K562 (cell line): ENCODE data around the gene IMPG2. TPM values are rescaled to one million over a fixed set of nuclear protein-coding genes. Genes with fewer than 3 reads are reported as not detected.

Source experiments
- ATAC-seq: fragments of 200-7000 bp; cut with Tn5 transposase; 3 replicates; pipeline ENCODE4 v1.9.1; 2020; ENCODE audit warnings: moderate library complexity
- BruUV-seq: library from RNA; stranded (reverse); fragments of 400-500 nt; replicated peaks from 2 replicates; lab custom pipeline; 2021; lab: Mats Ljungman, UMichigan
- CTCF ChIA-PET: fragments of 300-600 bp; formaldehyde crosslinking; extraction: SDS; loops from one replicate; lab custom pipeline; 2021; ENCODE audit warnings: low intra/inter-chr PET ratio; lab: Yijun Ruan, JAX
- POLR2A ChIA-PET: fragments of 300-600, 350-650 bp; sonication (Branson Sonifier 250); formaldehyde crosslinking; extraction: SDS; loops from one replicate; lab custom pipeline; 2021; ENCODE audit warnings: antibody characterized with exemption, inconsistent platforms; lab: Yijun Ruan, JAX
- DNase-seq, 4 experiments: peaks; one replicate each; pipeline versions ENCODE4 v3.0.0 to v3.0.0-alpha.2; 2011 to 2018; ENCODE audit warnings: low spot score in 3 of 4, mixed read lengths in 3 of 4; ENCODE audit errors: extremely low read depth in 1 of 4
- FAIRE-seq: peaks from 2 replicates; lab custom pipeline; 2011; peaks lifted over from hg19 to GRCh38; lab: Jason Lieb, UNC
- H2AFZ ChIP-seq: 2 replicates; pipeline ENCODE4 v1.6.0; 2011; ENCODE audit warnings: low read depth, low read length, control low read depth, inconsistent platforms
- H3K27ac ChIP-seq: fragments of 200-600 bp; 3 replicates; pipeline ENCODE4 v1.8.0; 2011; ENCODE audit warnings: low read depth, mild to moderate bottlenecking, control low read depth, inconsistent platforms, low read length, moderate library complexity, mixed read lengths; ENCODE audit errors: extremely low read depth
- H3K27me3 ChIP-seq, 2 experiments: fragments of 300-600 bp in 1 of 2; 2 replicates in 1 of 2; 3 replicates in 1 of 2; pipeline versions ENCODE4 v1.6.0 to v1.8.0; 2011; ENCODE audit warnings: inconsistent platforms in 2 of 2, low read length in 2 of 2, mild to moderate bottlenecking in 1 of 2, mixed read lengths in 1 of 2, moderate library complexity in 1 of 2; ENCODE audit not compliant: control insufficient read depth in 2 of 2, insufficient read depth in 2 of 2
- H3K36me3 ChIP-seq: fragments of 300-600 bp; 3 replicates; pipeline ENCODE4 v1.8.0; 2011; ENCODE audit warnings: mild to moderate bottlenecking, low read length, inconsistent platforms; ENCODE audit not compliant: control insufficient read depth, insufficient read depth
- H3K4me1 ChIP-seq, 2 experiments: fragments of 200-600 bp in 1 of 2; replicated peaks in 1 of 2; 2 replicates in 1 of 2; 3 replicates in 1 of 2; pipeline versions ENCODE4 v1.5.1 to v1.8.0; 2011; ENCODE audit warnings: inconsistent platforms in 2 of 2, low read length in 2 of 2, mild to moderate bottlenecking in 1 of 2, mixed read lengths in 1 of 2, moderate library complexity in 1 of 2; ENCODE audit not compliant: control insufficient read depth in 2 of 2, insufficient read depth in 2 of 2
- H3K4me2 ChIP-seq: 2 replicates; pipeline ENCODE4 v1.6.1; 2011; ENCODE audit warnings: low read length, control low read depth, inconsistent platforms, mixed read lengths; ENCODE audit not compliant: insufficient read depth
- H3K4me3 ChIP-seq: fragments of 200-600 bp; sonication (generic), shearing (Covaris generic); 2 replicates; pipeline ENCODE4 v1.5.1; 2016; ENCODE audit warnings: control low read depth, inconsistent platforms
- H3K79me2 ChIP-seq: fragments of 200-600 bp; 3 replicates; pipeline ENCODE4 v1.8.0; 2011; ENCODE audit warnings: low read length, inconsistent platforms; ENCODE audit not compliant: control insufficient read depth, insufficient read depth
- H3K9ac ChIP-seq, 2 experiments: 2 replicates each; pipeline versions ENCODE4 v1.6.0 to v1.6.1; 2011; ENCODE audit warnings: low read depth in 2 of 2, low read length in 2 of 2, control low read depth in 1 of 2, inconsistent platforms in 1 of 2, mild to moderate bottlenecking in 1 of 2, mixed read lengths in 1 of 2; ENCODE audit not compliant: insufficient read depth in 1 of 2
- H3K9me1 ChIP-seq: one replicate; pipeline ENCODE4 v1.6.0; 2011; ENCODE audit warnings: inconsistent platforms, mild to moderate bottlenecking, low read length, moderate library complexity; ENCODE audit not compliant: control insufficient read depth, insufficient read depth
- H3K9me3 ChIP-seq: replicated peaks from 2 replicates; pipeline ENCODE4 v1.5.1; 2011; ENCODE audit warnings: low read depth, low read length, inconsistent platforms; ENCODE audit not compliant: control insufficient read depth, insufficient read depth
- H4K20me1 ChIP-seq: replicated peaks from 2 replicates; pipeline ENCODE4 v1.6.1; 2011; ENCODE audit warnings: low read length, inconsistent platforms, mixed read lengths; ENCODE audit not compliant: control insufficient read depth, insufficient read depth
- E2F3 ChIP-seq: fragments of 250-450 bp; sonication (Bioruptor Pico); IDR thresholded peaks from 2 replicates; pipeline ENCODE4 v1.4.0; 2020; ENCODE audit warnings: mild to moderate bottlenecking
- E2F5 ChIP-seq: sonication (generic); formaldehyde crosslinking; IDR thresholded peaks from 2 replicates; pipeline ENCODE4 v1.8.0; 2022; ENCODE audit warnings: mild to moderate bottlenecking, missing genetic modification reagents
- FOXJ2 ChIP-seq: fragments of 200-800 bp; sonication (Bioruptor generic); IDR thresholded peaks from 2 replicates; pipeline ENCODE4 v1.6.1; 2016; ENCODE audit warnings: missing genetic modification characterization, missing compliant biosample characterization
- HMBOX1 ChIP-seq: sonication (generic); IDR thresholded peaks from 2 replicates; pipeline ENCODE4 v1.6.1; 2016
- HMG20A ChIP-seq: fragments of 450-650 bp; formaldehyde crosslinking; conservative IDR thresholded peaks from 2 replicates; pipeline ENCODE4 v1.4.0; 2020; ENCODE audit warnings: mild to moderate bottlenecking, mixed read lengths
- HOMEZ ChIP-seq: fragments of 250-450 bp; sonication (Bioruptor Pico); IDR thresholded peaks from 2 replicates; pipeline ENCODE4 v1.4.0; 2020; ENCODE audit warnings: mild to moderate bottlenecking, moderate library complexity
- KDM5B ChIP-seq: fragments of 200-600 bp; sonication (generic); IDR thresholded peaks from 2 replicates; pipeline ENCODE4 v1.6.1; 2012; ENCODE audit warnings: low read depth, mild to moderate bottlenecking, moderate library complexity, low read length, control low read depth, inconsistent platforms; ENCODE audit not compliant: insufficient replicate concordance
- MEIS2 ChIP-seq: fragments of 450-650 bp; IDR thresholded peaks from 2 replicates; pipeline ENCODE4 v1.6.1; 2014; ENCODE audit warnings: mild to moderate bottlenecking; ENCODE audit not compliant: partially characterized antibody
- NFIX ChIP-seq: fragments of 250-450 bp; sonication (Bioruptor Pico); IDR thresholded peaks from 2 replicates; pipeline ENCODE4 v1.4.0; 2020; ENCODE audit warnings: low read depth, mild to moderate bottlenecking, moderate library complexity
- RAD21 ChIP-seq, 2 experiments: fragments of 250-450 bp in 1 of 2; fragments of 450-650 bp in 1 of 2; sonication (Bioruptor Pico) in 1 of 2; formaldehyde crosslinking in 1 of 2; IDR thresholded peaks in 1 of 2; conservative IDR thresholded peaks in 1 of 2; 2 replicates each; pipeline versions ENCODE4 v1.4.0 to v1.8.0; 2020 to 2022; ENCODE audit warnings: mild to moderate bottlenecking in 2 of 2, moderate library complexity in 1 of 2
- ZNF639 ChIP-seq, 2 experiments: fragments of 200-800 bp in 1 of 2; sonication (Bioruptor generic) in 1 of 2; sonication (generic) in 1 of 2; formaldehyde crosslinking in 1 of 2; IDR thresholded peaks in 1 of 2; conservative IDR thresholded peaks in 1 of 2; 2 replicates each; pipeline versions ENCODE4 v1.5.0 to v1.6.1; 2016 to 2020; ENCODE audit warnings: missing compliant biosample characterization in 1 of 2, missing genetic modification characterization in 1 of 2, missing genetic modification reagents in 1 of 2
- WGBS: fragments of 100-300 bp; shearing (Covaris generic); methylation state at CpG from one replicate; pipeline ENCODE4 v1.1.6; 2016; ENCODE audit warnings: low coverage, mixed read lengths; ENCODE audit not compliant: insufficient coverage; ENCODE audit errors: missing lambda C conversion rate; 5-methylcytosine and 5-hydroxymethylcytosine counted together
- in situ Hi-C: fragments of 300-500 bp; cut with MboI; formaldehyde crosslinking; loops from 4 replicates; pipeline ENCODE4 v1.15.0; 2018; ENCODE audit warnings: inconsistent platforms, mixed read lengths
- intact Hi-C: fragments of 100-400 bp; cut with micrococcal nuclease; formaldehyde crosslinking; loops from 2 replicates; pipeline ENCODE4 v1.14.2; 2022
- polyA plus RNA-seq, 8 experiments: library from polyadenylated mRNA; depleted of rRNA in 4 of 8; stranded (reverse) in 5 of 8; unstranded in 3 of 8; fragments of >200 nt; fragmentation: Nextera tagmentation in 2 of 8; fragmentation: Illumina TruSeq in 1 of 8; extraction: Ambion mirVana in 2 of 8; extraction: Trizol in 1 of 8; gene quantifications; 2 replicates each; pipeline versions ENCODE4 v1.2.1 to v1.2.3, GENCODE V29; 2011 to 2014; ENCODE audit warnings: inconsistent platforms in 1 of 8, missing spikeins in 1 of 8
- total RNA-seq, 7 experiments: library from RNA; depleted of rRNA in 6 of 7; stranded (reverse); fragments of >200 nt in 6 of 7; fragmentation: Illumina TruSeq in 2 of 7; extraction: Trizol in 2 of 7; gene quantifications; 2 replicates each; pipeline versions ENCODE4 v1.2.1 to v1.2.3, GENCODE V29; 2011 to 2021; ENCODE audit warnings: low replicate concordance in 1 of 7

IMPG2 gene
- total and polyA plus RNA-seq, 9 of the 15 experiments (the other 6 are each of a cell fraction or from before 2014, with no cell fraction given), result 0.04 to 0.36 (median 0.09) TPM

- no peak for FAIRE-seq
- no peaks in the 10 kb centered on the region for H3K9me3 ChIP-seq
- BruUV-seq, result no TSS peak
- no peaks in the 10 kb centered on the region for H3K27me3 ChIP-seq
- ChIA-PET POLR2A (interaction anchor here (1.2 kb wide), 1 partner anchor 25 kb away, joined by 3 read pairs; no protein-coding TSS in a partner anchor), CTCF (interaction anchor here (0.6 to 1.3 kb wide), 5 partner anchors 123 to 303 kb away, joined by 3 to 4 read pairs (median 3); no protein-coding TSS in a partner anchor)
- 22% methylated on average over 6 of the region's 6 CpGs for WGBS
- peak; percentile 72 for ATAC-seq
- H4K20me1 ChIP-seq, result no peaks in the 10 kb centered on the region
- DNase-seq, result peak in 2 of 4 experiments; percentile 15 to 43
- no peak overlapping the region for H3K4me3 ChIP-seq
- intact Hi-C loops, result loop anchor here (1.0 to 5.0 kb wide), 2 partner anchors 126 to 304 kb away; no protein-coding TSS in a partner anchor
- no peak overlapping the region for H3K27ac ChIP-seq
- no peaks in the 10 kb centered on the region for H3K36me3 ChIP-seq
- in situ Hi-C loops, result no loop called here
- H2AFZ ChIP-seq, result no peak overlapping the region; the same call in 1 of the 2 replicates
- no peak overlapping the region for H3K9ac ChIP-seq
- H3K9me1 ChIP-seq, result no peaks in the 10 kb centered on the region
- no peaks in the 10 kb centered on the region for H3K79me2 ChIP-seq
- H3K4me2 ChIP-seq, result no peak overlapping the region
- no peaks in the 10 kb centered on the region for H3K4me1 ChIP-seq
- TF ChIP-seq MEIS2 (peak; percentile 33), E2F3 (CRISPR knock-in tag) (no peak), NFIX (CRISPR knock-in tag) (no peak), RAD21 (CRISPR knock-in tag; conservative IDR thresholded peaks at IDR 0.05 in 1 of 2, IDR thresholded peaks at IDR 0.05 in 1 of 2) (peak; percentile 91 to 96), HMBOX1 (0 out of 2 replicates have a peak, but pooled peaks have one; percentile 35), E2F5 (no peak), KDM5B (no peak), HOMEZ (CRISPR knock-in tag) (no peak), HMG20A (CRISPR knock-in tag) (no peak), FOXJ2 (tag) (peak; percentile 78; the same call in 1 of the 2 replicates), ZNF639 (CRISPR knock-in tag; conservative IDR thresholded peaks at IDR 0.05 in 1 of 2, IDR thresholded peaks at IDR 0.05 in 1 of 2) (no peak)
These were observed 124.2 kb downstream of the IMPG2 start for GRCh38 chr3:101195951-101196713.
